Ovary (tissue), 3 donors: ENCODE data around the gene FHOD3.

Source experiments
- CTCF ChIP-seq, 3 donors: fragments of 450-650 bp in 2 of 3; fragments of 200-600 bp in 1 of 3; IDR thresholded peaks; one replicate each; pipeline versions ENCODE4 v1.5.1 to v1.8.0; 2016 to 2022; ENCODE audit warnings: antibody characterized with exemption in 3 of 3, mild to moderate bottlenecking in 1 of 3
- EP300 ChIP-seq: sonication (generic); formaldehyde crosslinking; IDR thresholded peaks from one replicate; pipeline ENCODE4 v1.6.1; 2017; ENCODE audit warnings: antibody characterized with exemption
- POLR2A ChIP-seq: fragments of 450-650 bp; IDR thresholded peaks from one replicate; pipeline ENCODE4 v1.6.1; 2017; ENCODE audit warnings: antibody characterized with exemption, mild to moderate bottlenecking, moderate library complexity
- donor health status: DM: no; HTN: no; CAD: no.

- no peak for TF ChIP-seq POLR2A
- TF ChIP-seq CTCF (IDR thresholded peaks at IDR 0.05) = no peak
- no peak for TF ChIP-seq EP300
Observed at GRCh38 chr18:36719630-36720029, 422.1 kb downstream of the FHOD3 start.
